NCI-H1436 (cell line): ENCODE data around the gene DCTN2.
"Not testable (repeated sequence)": the region's sequence is repeated elsewhere in the genome, so short reads cannot be mapped to it uniquely, and the experiment has no call there.

Source experiments
- DNase-seq: peaks from one replicate; lab custom pipeline; 2025; lab: John Stamatoyannopoulos, UW

Gene DCTN2

GRCh38 chr12:57546438-57547287 lies at the start of gene DCTN2:
DCTN2 (minus strand) TSS chr12:57547192; CDS start chr12:57547063, 129 bp downstream.
- peak; percentile 96 for DNase-seq

GRCh38 chr12:57593187-57593586 lies 46.2 kb upstream of the DCTN2 start:
- DNase-seq, result no peak

GRCh38 chr12:57592551-57593165 lies 45.7 kb upstream of the DCTN2 start:
- no peak for DNase-seq

GRCh38 chr12:57591782-57592325 lies 44.9 kb upstream of the DCTN2 start:
- DNase-seq, result no peak

- peak; percentile 81 for DNase-seq
These were observed 44.1 kb upstream of the DCTN2 start, which contains the start of gene PIP4K2C for GRCh38 chr12:57590864-57591781. PIP4K2C (plus strand) TSS chr12:57591192; CDS start chr12:57591290, 98 bp downstream.

GRCh38 chr12:57590479-57590863 lies 43.5 kb upstream of the DCTN2 start:
- no peak for DNase-seq

- not testable (repeated sequence) for DNase-seq
These were observed 42.1 kb upstream of the DCTN2 start for GRCh38 chr12:57588951-57589610.

GRCh38 chr12:57586832-57587429 lies 39.9 kb upstream of the DCTN2 start:
- DNase-seq, result no peak

GRCh38 chr12:57586128-57586527 lies 39.1 kb upstream of the DCTN2 start:
- no peak for DNase-seq

GRCh38 chr12:57585156-57585555 lies 38.2 kb upstream of the DCTN2 start:
- DNase-seq, result no peak

- no peak for DNase-seq
These were observed 37.7 kb upstream of the DCTN2 start for GRCh38 chr12:57584690-57585089.

- no peak for DNase-seq
These were observed 37.1 kb upstream of the DCTN2 start for GRCh38 chr12:57584050-57584449.

- DNase-seq, result peak; percentile 91
These were observed 36.2 kb upstream of the DCTN2 start for GRCh38 chr12:57583008-57583831.

- DNase-seq, result no peak
These were observed 35.4 kb upstream of the DCTN2 start for GRCh38 chr12:57582440-57582839.

GRCh38 chr12:57581802-57582201 lies 34.8 kb upstream of the DCTN2 start:
- no peak for DNase-seq

- no peak for DNase-seq
These were observed 33.4 kb upstream of the DCTN2 start for GRCh38 chr12:57580466-57580795.

GRCh38 chr12:57579677-57580465 lies 32.9 kb upstream of the DCTN2 start:
- DNase-seq, result no peak

GRCh38 chr12:57579011-57579410 lies 32.0 kb upstream of the DCTN2 start:
- DNase-seq, result no peak

- DNase-seq, result no peak
These were observed 31.2 kb upstream of the DCTN2 start for GRCh38 chr12:57577981-57578758.
